GM10847 (cell line): ENCODE results near the gene XXYLT1.

ENCODE experiments used
- POLR2A ChIP-seq: IDR thresholded peaks from 2 replicates; pipeline ENCODE4 v1.6.1; 2011; ENCODE audit not compliant: insufficient read length; ENCODE audit errors: extremely low read depth

Gene XXYLT1

GRCh38 chr3:195139091-195139875, 131.7 kb downstream of the XXYLT1 start:
- TF ChIP-seq POLR2A: no peak

GRCh38 chr3:195137638-195138588, 133.0 kb downstream of the XXYLT1 start:
- no peak for TF ChIP-seq POLR2A

DNA sequence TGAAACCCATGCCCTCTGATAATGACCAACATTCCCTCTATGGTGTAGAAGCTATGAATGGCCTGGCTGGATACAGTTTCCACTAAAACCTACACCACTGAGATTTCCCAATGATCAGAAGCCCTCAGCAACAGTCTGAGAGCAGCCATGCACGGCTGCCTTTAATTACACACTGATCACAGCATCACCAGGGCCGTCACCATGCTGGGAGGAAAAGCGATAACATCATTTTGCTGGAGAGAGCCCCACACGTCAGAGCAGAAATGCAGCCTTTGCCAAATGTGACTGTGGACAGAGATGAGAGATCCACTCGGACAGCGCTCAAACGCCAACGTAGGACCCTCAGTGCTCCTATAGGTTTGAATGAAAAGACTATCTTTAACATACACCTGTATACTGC, 135.0 kb downstream of the XXYLT1 start:
- TF ChIP-seq POLR2A: no peak

GRCh38 chr3:195134431-195134830, 136.5 kb downstream of the XXYLT1 start:
- no peak for TF ChIP-seq POLR2A

GRCh38 chr3:195133462-195133861, 137.5 kb downstream of the XXYLT1 start:
- TF ChIP-seq POLR2A: no peak

DNA sequence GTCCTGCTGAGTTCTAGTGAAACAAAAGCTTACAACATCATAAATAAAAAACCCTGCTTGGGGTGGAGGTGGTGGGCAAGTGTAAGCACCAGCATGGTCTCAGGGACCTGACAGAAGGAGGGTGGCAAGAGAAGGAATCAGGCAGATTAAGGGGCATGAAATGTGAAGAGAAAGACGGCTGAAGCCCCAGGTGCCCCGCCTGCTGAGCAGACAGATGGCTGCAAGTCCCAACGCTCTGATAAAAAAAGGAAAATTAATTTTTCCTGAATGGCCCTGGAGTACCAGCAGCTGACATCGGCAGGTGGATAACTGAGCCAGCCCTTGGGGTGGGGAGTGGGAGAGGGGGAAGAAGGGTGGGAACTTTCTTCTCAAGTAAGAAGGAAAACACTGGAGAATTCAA, 137.9 kb downstream of the XXYLT1 start:
- TF ChIP-seq POLR2A: no peak

DNA sequence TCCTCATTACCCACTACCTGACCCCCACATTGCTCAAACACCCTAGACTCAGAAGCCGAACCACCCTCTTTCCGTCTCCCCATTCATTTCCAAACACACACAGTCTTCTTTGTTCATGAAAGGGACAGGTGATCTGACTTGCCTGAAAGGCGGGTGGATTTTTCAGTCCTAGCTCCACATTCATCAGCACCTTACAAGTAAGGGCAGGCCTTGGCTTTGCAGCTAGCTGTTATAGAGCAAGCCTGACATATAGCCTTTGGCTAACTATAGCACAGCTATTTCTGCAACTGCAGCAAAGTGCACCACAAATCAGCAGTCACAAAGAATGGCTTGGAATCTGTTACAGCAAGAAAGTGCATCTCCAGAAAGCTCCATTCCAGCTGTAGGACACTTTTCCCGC, 139.8 kb downstream of the XXYLT1 start:
- TF ChIP-seq POLR2A: no peak

- TF ChIP-seq POLR2A: no peak
Measured at GRCh38 chr3:195129644-195130492, 141.1 kb downstream of the XXYLT1 start.

DNA sequence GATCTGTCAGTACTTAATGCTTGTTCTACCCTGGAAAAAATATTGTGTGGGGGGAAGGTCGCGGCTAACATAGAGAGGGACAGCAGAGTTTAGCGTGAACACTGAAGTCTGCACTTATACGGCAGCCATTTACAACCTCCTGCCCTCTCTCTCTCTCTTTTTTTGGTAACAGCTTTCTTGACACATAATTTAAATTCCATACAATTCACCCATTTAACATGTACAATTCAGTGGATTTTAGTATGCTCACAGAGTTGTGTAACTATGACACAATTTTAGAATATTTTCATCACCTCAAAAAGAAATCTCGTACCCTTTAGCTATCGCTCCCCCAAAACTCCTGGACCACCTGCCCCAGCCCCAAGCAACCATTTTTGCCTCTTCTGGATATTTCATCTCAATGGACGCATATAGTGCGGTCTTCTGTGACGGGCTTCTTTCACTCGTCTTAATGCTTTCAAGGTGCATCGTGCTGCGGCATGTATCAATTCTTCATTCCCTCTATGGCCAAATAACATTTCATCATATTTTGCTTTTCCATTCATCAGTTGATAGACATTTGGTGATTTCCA, 141.8 kb downstream of the XXYLT1 start:
- no peak for TF ChIP-seq POLR2A

DNA sequence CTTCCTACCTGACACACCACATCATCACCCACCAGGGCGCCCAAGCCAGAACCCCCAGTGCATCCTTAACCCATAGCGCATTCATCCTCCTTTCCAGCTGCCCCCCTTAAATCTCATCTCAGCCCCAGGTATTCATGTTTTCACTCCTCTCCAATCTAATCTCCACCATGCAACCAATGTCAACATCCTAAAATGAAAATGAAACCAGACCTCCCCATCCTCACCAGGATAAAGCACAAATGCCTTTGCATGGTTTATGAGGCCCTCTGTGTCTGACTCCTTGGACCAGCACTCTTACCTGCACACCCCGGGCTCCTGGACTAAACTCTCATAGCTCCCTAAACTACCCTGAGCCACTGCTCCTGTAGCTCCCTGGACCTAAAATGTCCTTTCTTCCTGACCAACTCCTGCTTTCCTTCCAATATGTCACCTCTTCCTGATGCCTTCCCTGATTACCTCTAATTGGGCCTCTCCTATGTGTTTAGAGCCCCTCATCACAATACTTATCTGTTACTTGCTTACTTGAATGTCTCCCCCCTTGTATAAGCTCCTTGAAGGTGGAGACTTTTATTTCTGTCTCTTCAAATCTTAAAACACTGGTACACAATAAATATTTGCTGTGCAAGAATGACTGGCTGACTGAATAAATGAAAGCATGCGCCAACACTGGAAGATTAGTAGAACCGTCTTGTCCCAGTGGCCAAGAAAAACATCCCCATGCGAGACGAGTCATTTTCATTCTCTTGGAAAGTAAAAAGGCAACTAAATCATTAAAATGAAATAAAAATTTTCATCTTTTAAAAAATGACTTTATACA, 142.5 kb downstream of the XXYLT1 start:
- TF ChIP-seq POLR2A: no peak

DNA sequence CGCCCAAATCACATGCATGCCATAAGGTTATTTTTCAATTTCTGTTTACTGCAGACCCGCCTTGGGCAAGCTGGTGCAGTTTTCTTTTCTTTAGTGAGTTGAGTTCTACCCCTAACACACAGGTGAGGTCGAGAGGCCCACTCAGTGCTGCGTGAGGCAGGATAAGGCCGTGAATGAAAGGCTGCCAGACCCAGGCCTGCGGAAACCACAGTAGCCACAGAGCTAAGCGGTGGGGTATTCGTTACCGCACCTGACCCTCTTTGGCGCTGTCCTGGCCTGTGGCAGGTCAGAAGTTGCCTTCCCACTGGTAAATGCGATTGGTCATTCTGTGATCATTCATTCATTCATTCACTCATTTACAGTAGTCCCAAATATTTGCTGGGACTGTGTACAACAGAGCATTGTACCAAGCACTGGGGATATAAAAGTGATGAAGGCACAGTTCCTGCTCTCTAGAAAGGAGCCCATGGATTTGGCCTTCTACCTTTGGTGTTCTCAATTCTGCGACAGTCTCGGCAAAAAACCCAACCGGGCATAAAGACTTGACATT, 144.8 kb downstream of the XXYLT1 start:
- no peak for TF ChIP-seq POLR2A

DNA sequence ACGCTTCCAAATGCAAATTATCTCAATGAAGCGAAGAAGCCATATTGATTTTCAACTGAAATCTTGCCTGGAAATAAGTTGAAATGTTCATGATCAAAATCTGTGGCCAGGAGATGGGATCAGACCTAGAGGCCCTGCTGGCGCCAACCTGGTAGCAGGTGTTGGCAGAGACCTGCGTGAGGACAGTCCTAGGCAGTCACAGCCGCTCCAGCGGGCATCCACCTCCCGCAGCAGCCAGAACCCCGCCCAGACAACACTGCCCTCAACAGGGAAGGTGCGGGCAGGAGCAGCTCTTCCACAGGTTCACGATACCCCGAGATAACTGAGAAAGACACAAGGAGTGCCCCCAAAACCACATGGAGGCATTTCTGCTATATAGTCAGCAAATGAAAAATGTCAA, 145.3 kb downstream of the XXYLT1 start:
- TF ChIP-seq POLR2A: no peak

DNA sequence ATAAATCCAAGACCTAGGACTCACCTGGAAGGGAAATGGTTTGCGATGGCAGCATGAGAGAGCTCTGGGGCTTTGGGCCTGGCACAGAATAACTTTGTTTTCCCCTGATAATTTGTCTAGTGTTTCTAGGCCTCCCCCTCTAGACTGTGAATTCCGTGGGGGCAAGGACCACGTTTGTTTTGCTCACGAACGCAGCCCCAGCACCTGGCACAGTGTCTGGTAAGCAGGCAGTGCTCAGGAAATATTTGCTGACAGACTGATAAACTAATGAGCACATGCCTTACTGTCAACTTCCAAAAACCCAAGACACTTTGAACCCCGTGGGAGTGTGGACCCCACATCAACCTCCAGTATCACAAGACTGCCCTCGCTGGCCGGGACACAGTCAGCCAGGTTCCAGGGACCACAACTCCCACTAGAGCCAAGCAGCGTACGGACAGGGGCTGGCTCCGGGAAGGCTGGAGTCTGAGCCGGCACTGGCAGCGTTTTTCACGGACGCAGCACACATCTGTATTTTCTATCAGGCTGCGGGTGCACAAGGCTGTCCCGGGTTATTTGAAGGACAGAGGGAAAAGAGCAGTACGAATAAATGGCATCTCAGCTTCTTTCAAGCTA, 146.5 kb downstream of the XXYLT1 start:
- no peak for TF ChIP-seq POLR2A

GRCh38 chr3:195123281-195123691, 147.7 kb downstream of the XXYLT1 start:
- TF ChIP-seq POLR2A: no peak

- TF ChIP-seq POLR2A: no peak
Measured at GRCh38 chr3:195122261-195122660, 148.7 kb downstream of the XXYLT1 start.
